ENCODE measurements around the gene RASA1.

Gene RASA1

DNA sequence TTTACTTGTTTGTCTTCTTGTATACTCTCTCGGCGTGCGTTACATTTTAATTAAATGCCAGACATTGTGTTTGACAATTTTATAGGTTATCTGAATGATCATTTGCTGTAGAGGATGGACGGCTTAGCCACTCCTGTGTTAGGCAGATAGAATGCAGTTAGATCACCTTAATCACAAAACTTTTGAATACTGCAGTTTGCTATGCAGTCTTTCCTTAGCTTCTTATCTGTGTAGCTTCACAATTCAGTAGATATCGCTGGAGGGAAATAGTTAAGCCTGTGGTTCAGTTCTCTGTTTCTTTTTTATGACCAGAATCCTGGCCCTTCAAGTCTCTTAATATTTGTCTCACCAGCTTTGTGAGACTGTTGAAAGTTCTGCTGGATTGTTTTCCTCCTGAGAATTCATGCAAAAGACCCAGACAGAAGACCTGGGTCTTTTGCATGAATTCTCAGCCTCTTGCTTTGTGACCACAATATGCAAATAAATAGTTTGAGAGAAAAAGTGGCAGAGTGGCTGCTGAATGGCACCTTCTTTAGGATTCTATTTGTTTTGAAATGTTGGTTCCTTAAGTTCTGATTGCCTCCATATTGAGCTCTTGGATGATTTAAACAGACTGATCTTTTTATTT lies 40.2 kb downstream of the RASA1 start:
- no peak for DNase-seq (ENCODE audit: insufficient read length, low spot score)
- FAIRE-seq: no peak
- TF ChIP-seq CTCF (IDR thresholded peaks at IDR 0.05; ENCODE audit: insufficient read depth, missing control alignments): no peak

- no peak for TF ChIP-seq CTCF (IDR thresholded peaks at IDR 0.05; ENCODE audit: insufficient read depth, missing control alignments)
- no peak for DNase-seq (ENCODE audit: insufficient read length, low spot score)
- no peak for FAIRE-seq
Observed at GRCh38 chr5:87311405-87312279, 44.0 kb downstream of the RASA1 start.

DNA sequence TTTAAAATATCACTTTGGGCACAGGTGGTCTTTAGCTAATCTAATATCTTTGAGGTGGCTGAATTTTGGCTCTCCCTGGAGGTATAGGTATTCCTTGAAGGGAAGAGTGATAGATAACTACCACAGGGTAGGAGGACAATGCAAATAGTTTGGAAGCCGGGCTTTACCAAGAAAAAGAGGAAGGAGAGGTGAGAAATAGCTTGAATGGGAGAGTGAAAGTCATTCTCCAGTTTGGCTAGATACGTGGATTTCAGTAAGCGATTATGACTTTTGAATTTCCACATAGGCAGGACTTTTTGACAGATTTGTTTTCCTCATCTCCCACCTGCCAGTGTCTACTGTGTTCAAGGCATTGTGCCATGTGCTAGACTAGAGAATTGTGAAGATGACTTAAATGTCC lies 45.5 kb downstream of the RASA1 start:
- FAIRE-seq (no peak), DNase-seq (ENCODE audit: insufficient read length, low spot score) (no peak)
- no peak for TF ChIP-seq CTCF (IDR thresholded peaks at IDR 0.05; ENCODE audit: insufficient read depth, missing control alignments)

DNA sequence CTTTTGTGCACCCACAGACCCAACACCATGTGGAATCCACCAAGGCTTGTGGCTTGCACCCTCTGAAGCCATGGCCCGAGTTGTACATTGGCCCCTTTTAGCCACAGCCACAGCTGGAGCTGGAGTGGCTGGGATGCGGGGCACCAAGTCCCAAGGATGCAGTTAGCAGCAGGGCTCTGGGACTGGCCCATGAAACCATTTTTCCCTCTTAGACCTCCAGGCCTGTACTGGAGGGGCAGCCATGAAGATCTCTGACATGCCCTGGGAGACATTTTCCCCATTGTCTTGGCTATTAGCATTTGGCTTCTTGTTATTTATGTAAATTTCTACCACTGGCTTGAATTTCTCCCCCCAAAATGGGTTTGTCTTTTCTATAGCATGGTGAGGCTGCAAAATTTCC lies 51.8 kb downstream of the RASA1 start:
- FAIRE-seq (no peak), DNase-seq (ENCODE audit: insufficient read length, low spot score) (no peak)
- TF ChIP-seq CTCF (IDR thresholded peaks at IDR 0.05; ENCODE audit: insufficient read depth, missing control alignments): no peak

GRCh38 chr5:87321605-87322004 lies 53.9 kb downstream of the RASA1 start:
- DNase-seq (ENCODE audit: insufficient read length, low spot score): no peak
- no peak for TF ChIP-seq CTCF (IDR thresholded peaks at IDR 0.05; ENCODE audit: insufficient read depth, missing control alignments)
- no peak for FAIRE-seq

- FAIRE-seq: no peak
- TF ChIP-seq CTCF (IDR thresholded peaks at IDR 0.05; ENCODE audit: insufficient read depth, missing control alignments): no peak
Observed at GRCh38 chr5:87322381-87322780, 54.7 kb downstream of the RASA1 start.

GRCh38 chr5:87327998-87328397 lies 60.3 kb downstream of the RASA1 start:
- no peak for TF ChIP-seq CTCF (IDR thresholded peaks at IDR 0.05; ENCODE audit: insufficient read depth, missing control alignments)
- DNase-seq (ENCODE audit: insufficient read length, low spot score): no peak
- no peak for FAIRE-seq

More at GRCh38 chr5:87322381-87322780, 54.7 kb downstream of the RASA1 start:
- DNase-seq (ENCODE audit: insufficient read length, low spot score): no peak
